GM12878 (cell line): ENCODE results near the gene CACNA1A. TPM values are rescaled to one million over a fixed set of nuclear protein-coding genes. Genes with fewer than 3 reads are reported as not detected.

ENCODE experiments used
- ATAC-seq: fragments of 200-7000 bp; cut with Tn5 transposase; 3 replicates; pipeline ENCODE4 v1.9.1; 2020; ENCODE audit warnings: mild to moderate bottlenecking, moderate library complexity
- BruUV-seq: library from RNA; stranded (reverse); fragments of 400-500 nt; replicated peaks from 2 replicates; lab custom pipeline; 2021; lab: Mats Ljungman, UMichigan
- CTCF ChIA-PET: fragments of 300-600 bp; sonication (Branson Sonifier 250); formaldehyde crosslinking; extraction: SDS; loops from one replicate; lab custom pipeline; 2021; ENCODE audit warnings: inconsistent platforms; lab: Yijun Ruan, JAX
- POLR2A ChIA-PET: fragments of 350-600 bp; formaldehyde crosslinking; extraction: SDS; loops from one replicate; lab custom pipeline; 2021; ENCODE audit warnings: inconsistent platforms; lab: Charles Lee
- RAD21 ChIA-PET: fragments of 300-600 bp; sonication (Branson Sonifier 250); formaldehyde crosslinking; loops from one replicate; lab custom pipeline; 2023; ENCODE audit warnings: antibody characterized with exemption; ENCODE audit not compliant: unreplicated experiment; lab: Charles Lee
- SMC1A ChIA-PET: fragments of 300-600 bp; sonication (Branson Sonifier 250); formaldehyde crosslinking; loops from one replicate; lab custom pipeline; 2023; ENCODE audit not compliant: unreplicated experiment, uncharacterized antibody; lab: Charles Lee
- DNase-seq: peaks from one replicate; pipeline ENCODE4 v3.0.0-alpha.2; 2011; ENCODE audit warnings: low read depth, low spot score
- FAIRE-seq: peaks from 3 replicates; lab custom pipeline; 2011; peaks lifted over from hg19 to GRCh38; lab: Jason Lieb, UNC
- H2AFZ ChIP-seq: 2 replicates; pipeline ENCODE4 v1.6.0; 2011; ENCODE audit warnings: low read depth, low read length, control low read depth; ENCODE audit not compliant: control insufficient read depth
- H3K27ac ChIP-seq: 2 replicates; pipeline ENCODE4 v1.5.1; 2011; ENCODE audit warnings: control low read depth; ENCODE audit not compliant: control insufficient read depth, insufficient read depth
- H3K27me3 ChIP-seq, 2 experiments: replicated peaks in 1 of 2; 2 replicates each; pipeline versions ENCODE4 v1.6.0 to v1.6.1; 2011; ENCODE audit warnings: low read length in 1 of 2; ENCODE audit not compliant: control insufficient read depth in 2 of 2, insufficient read depth in 2 of 2
- H3K36me3 ChIP-seq, 2 experiments: 2 replicates each; pipeline ENCODE4 v1.5.1; 2011; ENCODE audit warnings: low read length in 1 of 2; ENCODE audit not compliant: control insufficient read depth in 2 of 2, insufficient read depth in 2 of 2
- H3K4me1 ChIP-seq: 2 replicates; pipeline ENCODE4 v1.6.1; 2011; ENCODE audit warnings: mild to moderate bottlenecking, low read length, moderate library complexity, mixed read lengths; ENCODE audit not compliant: control insufficient read depth, insufficient read depth
- H3K4me2 ChIP-seq: 2 replicates; pipeline ENCODE4 v1.6.0; 2011; ENCODE audit warnings: control low read depth; ENCODE audit not compliant: control insufficient read depth, insufficient read depth
- H3K4me3 ChIP-seq: fragments of 200-600 bp; sonication (generic); 2 replicates; pipeline ENCODE4 v1.5.1; 2016
- H3K79me2 ChIP-seq: 2 replicates; pipeline ENCODE4 v1.6.0; 2011; ENCODE audit warnings: low read length; ENCODE audit not compliant: control insufficient read depth, insufficient read depth
- H3K9ac ChIP-seq: 2 replicates; pipeline ENCODE4 v1.8.0; 2011; ENCODE audit warnings: low read length, control low read depth, mixed read lengths; ENCODE audit not compliant: control insufficient read depth, insufficient read depth
- H3K9me3 ChIP-seq: replicated peaks from 3 replicates; pipeline ENCODE4 v1.5.1; 2011; ENCODE audit warnings: mild to moderate bottlenecking, low read length; ENCODE audit not compliant: control insufficient read depth, insufficient read depth
- H4K20me1 ChIP-seq: 2 replicates; pipeline ENCODE4 v1.6.0; 2011; ENCODE audit not compliant: control insufficient read depth, insufficient read depth
- BCLAF1 ChIP-seq: fragments of 450-650 bp; IDR thresholded peaks from 2 replicates; pipeline ENCODE4 v1.6.1; 2017; ENCODE audit warnings: antibody characterized with exemption, mild to moderate bottlenecking, moderate library complexity
- BMI1 ChIP-seq: fragments of 450-650 bp; IDR thresholded peaks from 2 replicates; pipeline ENCODE4 v1.6.1; 2016; ENCODE audit warnings: mild to moderate bottlenecking, moderate library complexity, borderline replicate concordance
- CBFB ChIP-seq: IDR thresholded peaks from 2 replicates; pipeline ENCODE4 v1.6.1; 2016; ENCODE audit warnings: antibody characterized with exemption, low read depth
- CREM ChIP-seq: IDR thresholded peaks from 2 replicates; pipeline ENCODE4 v1.6.1; 2014; ENCODE audit warnings: antibody characterized with exemption, low read depth
- CTCF ChIP-seq, 3 experiments: IDR thresholded peaks in 2 of 3; conservative IDR thresholded peaks in 1 of 3; 2 replicates each; pipeline ENCODE4 v1.5.1; 2011; ENCODE audit warnings: low read depth in 3 of 3, low read length in 3 of 3, mild to moderate bottlenecking in 3 of 3, control low read depth in 2 of 3, moderate library complexity in 2 of 3, inconsistent platforms in 1 of 3, mixed read lengths in 1 of 3; ENCODE audit not compliant: control insufficient read depth in 2 of 3, insufficient read depth in 1 of 3; ENCODE audit errors: extremely low read depth in 1 of 3
- EED ChIP-seq: sonication (generic); IDR thresholded peaks from 2 replicates; pipeline ENCODE4 v1.6.1; 2016; ENCODE audit warnings: antibody characterized with exemption, low read depth
- FOS ChIP-seq: IDR thresholded peaks from 3 replicates; pipeline ENCODE4 v1.6.1; 2011; ENCODE audit warnings: borderline replicate concordance; ENCODE audit not compliant: insufficient read length; ENCODE audit errors: extremely low read depth
- FOXK2 ChIP-seq: fragments of 450-650 bp; IDR thresholded peaks from 2 replicates; pipeline ENCODE4 v1.6.1; 2017; ENCODE audit warnings: mild to moderate bottlenecking, moderate library complexity
- IRF4 ChIP-seq: IDR thresholded peaks from 2 replicates; pipeline ENCODE4 v1.6.1; 2011; ENCODE audit warnings: low read depth, low read length
- MAX ChIP-seq: IDR thresholded peaks from 2 replicates; pipeline ENCODE4 v1.6.1; 2012; ENCODE audit warnings: low read depth, low read length, improper control_type of control experiment
- NFIC ChIP-seq: IDR thresholded peaks from 2 replicates; pipeline ENCODE4 v1.6.1; 2012; ENCODE audit warnings: low read depth, mild to moderate bottlenecking, inconsistent platforms, low read length, moderate library complexity
- NR2C2 ChIP-seq: IDR thresholded peaks from 2 replicates; pipeline ENCODE4 v1.6.1; 2011; ENCODE audit warnings: borderline replicate concordance, low read depth; ENCODE audit not compliant: control insufficient read depth, insufficient read length
- NR2F1 ChIP-seq: fragments of 450-650 bp; conservative IDR thresholded peaks from 2 replicates; pipeline ENCODE4 v1.6.1; 2017; ENCODE audit warnings: mild to moderate bottlenecking
- SMC3 ChIP-seq: IDR thresholded peaks from 2 replicates; pipeline ENCODE4 v1.6.1; 2011; ENCODE audit warnings: low read length, improper control_type of control experiment, borderline replicate concordance
- USF1 ChIP-seq: IDR thresholded peaks from 2 replicates; pipeline ENCODE4 v1.6.1; 2011; ENCODE audit warnings: borderline replicate concordance, low read depth, mild to moderate bottlenecking, moderate library complexity, mixed read lengths, low read length; ENCODE audit not compliant: insufficient read depth; ENCODE audit errors: extremely low read length
- WRNIP1 ChIP-seq: IDR thresholded peaks from 2 replicates; pipeline ENCODE4 v1.6.1; 2011; ENCODE audit warnings: low read depth, low read length, improper control_type of control experiment, borderline replicate concordance
- ZBED1 ChIP-seq: IDR thresholded peaks from 2 replicates; pipeline ENCODE4 v1.6.1; 2016; ENCODE audit warnings: borderline replicate concordance
- ZNF24 ChIP-seq: fragments of 450-650 bp; IDR thresholded peaks from 2 replicates; pipeline ENCODE4 v1.6.1; 2017; ENCODE audit warnings: antibody characterized with exemption, mild to moderate bottlenecking
- ZSCAN29 ChIP-seq: fragments of 450-650 bp; IDR thresholded peaks from 2 replicates; pipeline ENCODE4 v1.6.1; 2017; ENCODE audit warnings: mild to moderate bottlenecking, moderate library complexity
- WGBS: methylation state at CpG from one replicate; pipeline ENCODE4 v1.1.6; 2016; ENCODE audit warnings: low lambda C conversion rate; ENCODE audit not compliant: insufficient replicate concordance, insufficient coverage; ENCODE audit errors: missing lambda C conversion rate; 5-methylcytosine and 5-hydroxymethylcytosine counted together
- in situ Hi-C: fragments of 300-500 bp; cut with MboI; formaldehyde crosslinking; loops from 9 replicates; pipeline ENCODE4 v1.14.3; 2018; ENCODE audit warnings: mixed read lengths
- intact Hi-C: fragments of 100-400 bp; cut with micrococcal nuclease; formaldehyde crosslinking; loops from one replicate; pipeline ENCODE4 v1.14.2; 2022; ENCODE audit not compliant: unreplicated experiment
- polyA plus RNA-seq, 11 experiments: library from polyadenylated mRNA; depleted of rRNA in 4 of 11; unstranded in 6 of 11; stranded (reverse) in 5 of 11; fragments of >200 nt; fragmentation: Nextera tagmentation in 4 of 11; fragmentation: Illumina TruSeq in 1 of 11; extraction: Ambion mirVana in 4 of 11; extraction: Trizol in 1 of 11; gene quantifications; 1 replicate in 1 of 11; 2 replicates in 10 of 11; pipeline versions ENCODE4 v1.2.1 to v1.2.3, GENCODE V29; 2011 to 2016; ENCODE audit warnings: inconsistent platforms in 2 of 11, missing spikeins in 2 of 11, low read depth in 1 of 11
- total RNA-seq, 4 experiments: library from RNA; depleted of rRNA in 3 of 4; stranded (reverse); fragments of >200 nt in 3 of 4; fragmentation: Illumina TruSeq in 1 of 4; extraction: Trizol in 1 of 4; gene quantifications; 2 replicates each; pipeline versions ENCODE4 v1.2.1 to v1.2.3, GENCODE V29; 2013 to 2021

CACNA1A gene
- total and polyA plus RNA-seq, 10 of the 15 experiments (the other 5 are each of a cell fraction or from before 2014, with no cell fraction given) = 1.1 to 4.4 (median 2.5) TPM

GRCh38 chr19:13478576-13478975, 27.7 kb downstream of the CACNA1A start (continued):
- no peak for TF ChIP-seq NR2C2
- TF ChIP-seq FOXK2 = no peak
- TF ChIP-seq FOS = no peak

GRCh38 chr19:13476071-13476470, 30.2 kb downstream of the CACNA1A start:
- ATAC-seq (no peak), FAIRE-seq (no peak), DNase-seq (no peak)
- ChIA-PET POLR2A (no interaction called here), SMC1A (no interaction called here), CTCF (no interaction called here), RAD21 (no interaction called here)
- intact Hi-C loops (no loop called here), in situ Hi-C loops (no loop called here)
- no peak overlapping the region for H3K4me2 ChIP-seq
- no peaks in the 10 kb centered on the region for H3K4me1 ChIP-seq
- no peaks in the 10 kb centered on the region for H3K36me3 ChIP-seq
- no peak overlapping the region for H3K9ac ChIP-seq
- no peak overlapping the region for H2AFZ ChIP-seq
- no peaks in the 10 kb centered on the region for H3K27me3 ChIP-seq
- peaks cover 3% of the 10 kb centered on the region; the same call in 2 of the 3 replicates for H3K9me3 ChIP-seq
- H3K4me3 ChIP-seq = no peak overlapping the region
- 8% methylated on average over 1 of the region's 1 CpG for WGBS
- H3K27ac ChIP-seq = no peak overlapping the region
- no TSS peak for BruUV-seq
- H4K20me1 ChIP-seq = no peaks in the 10 kb centered on the region
- no peaks in the 10 kb centered on the region for H3K79me2 ChIP-seq
- TF ChIP-seq SMC3 = no peak
- no peak for TF ChIP-seq CTCF (IDR thresholded peaks at IDR 0.05 in 2 of 3, conservative IDR thresholded peaks at IDR 0.05 in 1 of 3; ENCODE audit: control insufficient read depth in 2 of 3, extremely low read depth in 1 of 3, insufficient read depth in 1 of 3, low read depth in 3 of 3, low read length in 3 of 3)
- TF ChIP-seq NFIC = no peak
- no peak for TF ChIP-seq USF1
- TF ChIP-seq EED = no peak
- no peak for TF ChIP-seq NR2F1
- no peak for TF ChIP-seq BCLAF1
- TF ChIP-seq CBFB = no peak
- no peak for TF ChIP-seq IRF4
- no peak for TF ChIP-seq ZSCAN29
- TF ChIP-seq MAX = no peak
- TF ChIP-seq BMI1 = no peak
- TF ChIP-seq CREM = no peak
- no peak for TF ChIP-seq ZNF24
- TF ChIP-seq ZBED1 = no peak
- no peak for TF ChIP-seq WRNIP1
